ENCODE data around the gene PANX1.
"Not testable (repeated sequence)": the region's sequence is repeated elsewhere in the genome, so short reads cannot be mapped to it uniquely, and the experiment has no call there.

Gene PANX1

GRCh38 chr11:94117197-94117574 lies 11.5 kb upstream of the PANX1 start:
- TF ChIP-seq CTCF (IDR thresholded peaks at IDR 0.05; ENCODE audit: low read depth, low read length), result no peak
- H3K4me3 ChIP-seq (ENCODE audit: low read depth, low read length), result no peak overlapping the region

- no peak for TF ChIP-seq CTCF (IDR thresholded peaks at IDR 0.05; ENCODE audit: low read depth, low read length)
- H3K4me3 ChIP-seq (ENCODE audit: low read depth, low read length), result no peak overlapping the region
These were observed 10.8 kb upstream of the PANX1 start for GRCh38 chr11:94117871-94118270.

- not testable (repeated sequence) for H3K4me3 ChIP-seq (ENCODE audit: low read depth, low read length)
These were observed 9.0 kb upstream of the PANX1 start for GRCh38 chr11:94119676-94120075.

- H3K4me3 ChIP-seq (ENCODE audit: low read depth, low read length), result not testable (repeated sequence)
These were observed 8.1 kb upstream of the PANX1 start for GRCh38 chr11:94120516-94120915.

GRCh38 chr11:94120946-94121345 lies 7.7 kb upstream of the PANX1 start:
- no peak for TF ChIP-seq CTCF (IDR thresholded peaks at IDR 0.05; ENCODE audit: low read depth, low read length)
- no peak overlapping the region for H3K4me3 ChIP-seq (ENCODE audit: low read depth, low read length)

GRCh38 chr11:94125407-94126115 lies 3.1 kb upstream of the PANX1 start:
- TF ChIP-seq CTCF (IDR thresholded peaks at IDR 0.05; ENCODE audit: low read depth, low read length), result no peak

GRCh38 chr11:94127638-94128037 lies 1.0 kb upstream of the PANX1 start:
- TF ChIP-seq CTCF (IDR thresholded peaks at IDR 0.05; ENCODE audit: low read depth, low read length), result no peak

More at GRCh38 chr11:94125407-94126115, 3.1 kb upstream of the PANX1 start:
- H3K4me3 ChIP-seq (ENCODE audit: low read depth, low read length), result no peak overlapping the region

GRCh38 chr11:94128291-94128745 lies 323 bp upstream of the PANX1 start:
- H3K4me3 ChIP-seq (ENCODE audit: low read depth, low read length), result peak overlapping the region; percentile 93
- TF ChIP-seq CTCF (IDR thresholded peaks at IDR 0.05; ENCODE audit: low read depth, low read length), result no peak

More at GRCh38 chr11:94127638-94128037, 1.0 kb upstream of the PANX1 start:
- H3K4me3 ChIP-seq (ENCODE audit: low read depth, low read length), result peak overlapping the region; percentile 93
